Measurements from ENCODE around the gene GRID2IP. TPM values are rescaled to one million over a fixed set of nuclear protein-coding genes. Genes with fewer than 3 reads are reported as not detected.
A peak's percentile ranks its signal among the peaks of the same experiment; 100 is the strongest.
"Not testable (repeated sequence)": the region's sequence is repeated elsewhere in the genome, so short reads cannot be mapped to it uniquely, and the experiment has no call there.

Gene GRID2IP
- total RNA-seq, 1 experiment from 2014 or later, result 3.0 TPM

- ChIA-PET CTCF (interaction anchor here (1.5 to 5.0 kb wide), 5 partner anchors 8 to 60 kb away, joined by 3 to 27 read pairs (median 10); partner anchors contain the start of gene INTS15), POLR2A (interaction anchor here (0.6 to 1.0 kb wide), 2 partner anchors 32 to 57 kb away, joined by 3 read pairs; no protein-coding TSS in a partner anchor)
- DNase-seq (ENCODE audit: low spot score); H3K9me3 Mint-ChIP-seq; H3K27me3 Mint-ChIP-seq (ENCODE audit: low read depth); H3K27ac Mint-ChIP-seq; H3K4me1 Mint-ChIP-seq; ATAC-seq: not testable (repeated sequence)
- peaks cover 21% of the 10 kb centered on the region for H3K36me3 Mint-ChIP-seq
- TF ChIP-seq HMGA2 (CRISPR knock-in tag; IDR thresholded peaks at IDR 0.05), result peak; percentile 100
- peak overlapping the region; percentile 85 for H3K4me3 Mint-ChIP-seq
These were observed 25.7 kb upstream of the GRID2IP start for GRCh38 chr7:6576867-6577368.

GRCh38 chr7:6576024-6576866 is 25.0 kb upstream of the GRID2IP start:
- H3K9me3 Mint-ChIP-seq, result no peaks in the 10 kb centered on the region
- H3K27ac Mint-ChIP-seq, result no peak overlapping the region
- TF ChIP-seq ZNF281 (CRISPR knock-in tag; IDR thresholded peaks at IDR 0.05) (no peak), CREB1 (CRISPR knock-in tag; IDR thresholded peaks at IDR 0.05) (no peak), JUN (CRISPR knock-in tag; IDR thresholded peaks at IDR 0.05) (no peak), TCF7 (CRISPR knock-in tag; IDR thresholded peaks at IDR 0.05; ENCODE audit: low read depth) (no peak), ZNF263 (CRISPR knock-in tag; IDR thresholded peaks at IDR 0.05; ENCODE audit: low read depth) (no peak), FOXP1 (CRISPR knock-in tag; IDR thresholded peaks at IDR 0.05; ENCODE audit: borderline replicate concordance) (no peak), ZBTB43 (CRISPR knock-in tag; IDR thresholded peaks at IDR 0.05) (no peak), ESRRA (CRISPR knock-in tag; IDR thresholded peaks at IDR 0.05; ENCODE audit: borderline replicate concordance) (no peak), RELA (CRISPR knock-in tag; IDR thresholded peaks at IDR 0.05; ENCODE audit: borderline replicate concordance) (no peak), RORB (CRISPR knock-in tag; IDR thresholded peaks at IDR 0.05) (no peak), MAX (CRISPR knock-in tag; IDR thresholded peaks at IDR 0.05) (no peak), SOX15 (CRISPR knock-in tag; IDR thresholded peaks at IDR 0.05) (no peak), E2F4 (CRISPR knock-in tag; IDR thresholded peaks at IDR 0.05; ENCODE audit: borderline replicate concordance, low read depth) (no peak), USF1 (CRISPR knock-in tag; IDR thresholded peaks at IDR 0.05) (no peak), ZNF121 (CRISPR knock-in tag; IDR thresholded peaks at IDR 0.05) (no peak), ATF1 (CRISPR knock-in tag; IDR thresholded peaks at IDR 0.05) (no peak), FOXP4 (CRISPR knock-in tag; IDR thresholded peaks at IDR 0.05) (no peak), ATF3 (CRISPR knock-in tag; conservative IDR thresholded peaks at IDR 0.05) (no peak)
- H3K36me3 Mint-ChIP-seq, result peaks cover 14% of the 10 kb centered on the region
- ATAC-seq, result peak; percentile 50
- H3K4me1 Mint-ChIP-seq, result no peaks in the 10 kb centered on the region
- H3K4me3 Mint-ChIP-seq, result peak overlapping the region; percentile 62
- H3K27me3 Mint-ChIP-seq (ENCODE audit: low read depth), result no peaks in the 10 kb centered on the region
- DNase-seq (ENCODE audit: low spot score), result peak; percentile 29
- ChIA-PET POLR2A (interaction anchor here (0.6 kb wide), 1 partner anchor 62 kb away, joined by 4 read pairs; no protein-coding TSS in a partner anchor), CTCF (interaction anchor here (1.5 to 5.0 kb wide), 5 partner anchors 9 to 60 kb away, joined by 3 to 27 read pairs (median 10); partner anchors contain the start of gene INTS15)

Data from WTC11 (cell line).